CD4-positive, alpha-beta T cell (primary cell): ENCODE results near the gene SSNA1. TPM values are rescaled to one million over a fixed set of nuclear protein-coding genes. Genes with fewer than 3 reads are reported as not detected.

ENCODE experiments used
- ATAC-seq: fragments of 200-7000 bp; cut with Tn5 transposase; one replicate; pipeline ENCODE4 v1.10.0; 2022; ENCODE audit warnings: mild to moderate bottlenecking; ENCODE audit not compliant: poor library complexity
- CTCF ChIA-PET: fragments of 350-600 bp; sonication (Branson Sonifier 250); formaldehyde crosslinking; loops from one replicate; lab custom pipeline; 2021; ENCODE audit warnings: antibody characterized with exemption, inconsistent platforms; lab: Charles Lee
- POLR2A ChIA-PET: fragments of 350-600 bp; sonication (Branson Sonifier 250); formaldehyde crosslinking; loops from one replicate; lab custom pipeline; 2021; ENCODE audit warnings: antibody characterized with exemption, inconsistent platforms; lab: Charles Lee
- DNase-seq, 14 experiments: peaks; one replicate each; pipeline ENCODE4 v3.0.0-alpha.2; 2013 to 2020; ENCODE audit warnings: mixed read lengths in 2 of 14
- H3K27ac ChIP-seq, 2 donors: one replicate each; pipeline versions ENCODE4 v1.5.1 to v1.7.0; 2013; ENCODE audit warnings: low read length in 2 of 2, low read depth in 1 of 2, mild to moderate bottlenecking in 1 of 2
- H3K27me3 ChIP-seq, 2 experiments: 1 replicate in 1 of 2; 2 replicates in 1 of 2; pipeline versions ENCODE4 v1.6.1 to v1.7.0; 2013; ENCODE audit warnings: low read length in 2 of 2, control low read depth in 1 of 2, mild to moderate bottlenecking in 1 of 2, moderate library complexity in 1 of 2; ENCODE audit not compliant: insufficient read depth in 2 of 2, control insufficient read depth in 1 of 2
- H3K36me3 ChIP-seq: one replicate; pipeline ENCODE4 v1.6.1; 2013; ENCODE audit warnings: low read length, control low read depth; ENCODE audit not compliant: insufficient read depth
- H3K4me1 ChIP-seq: one replicate; pipeline ENCODE4 v1.6.1; 2013; ENCODE audit warnings: low read length, control low read depth; ENCODE audit not compliant: insufficient read depth
- H3K4me3 ChIP-seq: one replicate; pipeline ENCODE4 v1.5.1; 2013; ENCODE audit warnings: mild to moderate bottlenecking, low read length, moderate library complexity
- H3K9me3 ChIP-seq, 2 experiments: 1 replicate in 1 of 2; 2 replicates in 1 of 2; pipeline versions ENCODE4 v1.6.1 to v1.7.0; 2013; ENCODE audit warnings: low read length in 2 of 2, mild to moderate bottlenecking in 2 of 2, control low read depth in 1 of 2, moderate library complexity in 1 of 2; ENCODE audit not compliant: control insufficient read depth in 1 of 2, insufficient read depth in 1 of 2
- H3K27ac Mint-ChIP-seq: one replicate; pipeline ENCODE4 v1.8.0; 2020; ENCODE audit warnings: mixed read lengths
- H3K27me3 Mint-ChIP-seq: one replicate; pipeline ENCODE4 v1.8.0; 2021; ENCODE audit warnings: mixed read lengths
- H3K36me3 Mint-ChIP-seq: one replicate; pipeline ENCODE4 v1.8.0; 2021; ENCODE audit warnings: low read depth, mixed read lengths
- H3K4me1 Mint-ChIP-seq: one replicate; pipeline ENCODE4 v1.8.0; 2021; ENCODE audit warnings: low read depth, mixed read lengths
- H3K4me3 Mint-ChIP-seq: one replicate; pipeline ENCODE4 v1.8.0; 2020; ENCODE audit warnings: mild to moderate bottlenecking, mixed read lengths
- H3K9me3 Mint-ChIP-seq: one replicate; pipeline ENCODE4 v1.8.0; 2020; ENCODE audit warnings: mixed read lengths
- intact Hi-C, 2 experiments: fragments of 100-400 bp; cut with DNase I in 1 of 2; cut with micrococcal nuclease in 1 of 2; formaldehyde crosslinking; loops; one replicate each; pipeline versions ENCODE4 v1.15.1 to v1.9.0; 2023 to 2025; cut with DNase I, micrococcal nuclease
- total RNA-seq, 174 experiments: library from RNA in 2 of 174; stranded (reverse) in 2 of 174; gene quantifications; one replicate each; pipeline ENCODE4 v1.2.3 and lab custom pipeline; 2021 to 2026
- TF ChIP-seq, protein P1 (sequence below): fragments of 200-600 bp; IDR thresholded peaks from one replicate; pipeline ENCODE4 v1.8.0; 2022; ENCODE audit warnings: antibody characterized with exemption, mild to moderate bottlenecking

The SSNA1 gene
- total RNA-seq, 2 experiments from 2014 or later = 30.1 to 30.5 TPM

DNA sequence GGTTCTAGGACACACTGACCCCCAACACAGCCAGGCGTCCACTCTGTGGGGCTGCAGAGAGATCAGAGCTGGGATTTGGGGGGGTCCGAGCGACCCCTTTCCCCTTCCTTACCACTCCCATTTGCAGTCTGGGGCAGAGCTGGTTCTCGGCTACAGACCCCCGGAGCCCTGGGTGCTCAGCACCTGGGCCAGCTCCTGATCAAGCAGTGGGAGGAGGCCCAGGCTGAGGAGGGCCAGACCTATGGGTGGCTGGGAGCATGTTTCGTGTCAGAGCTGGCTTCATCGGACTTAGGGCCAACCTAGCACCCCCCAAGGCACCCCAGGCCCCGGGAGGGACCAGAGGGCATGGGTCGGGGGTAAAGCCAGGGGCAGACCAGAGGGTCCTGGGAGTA, 42.0 kb upstream of the SSNA1 start:
- DNase-seq = no peak
- Histone ChIP-seq H3K27me3 (peaks cover 23 to 28% of the 10 kb centered on the region in 2 experiments), H3K36me3 (no peaks in the 10 kb centered on the region), H3K4me3 (no peak overlapping the region), H3K4me1 (peaks cover 4% of the 10 kb centered on the region), H3K27ac (no peak overlapping the region), H3K9me3 (peaks cover 0 to 22% of the 10 kb centered on the region in 2 experiments)
- Mint-ChIP-seq H3K36me3 (no peaks in the 10 kb centered on the region), H3K27ac (no peak overlapping the region), H3K9me3 (no peaks in the 10 kb centered on the region), H3K4me1 (peaks cover 5% of the 10 kb centered on the region), H3K27me3 (peaks cover 24% of the 10 kb centered on the region), H3K4me3 (no peak overlapping the region)
- ChIA-PET POLR2A (no interaction called here), CTCF (interaction anchor here (0.6 kb wide), 1 partner anchor 90 kb away, joined by 3 read pairs; no protein-coding TSS in a partner anchor)
- TF ChIP-seq, protein P1, sequence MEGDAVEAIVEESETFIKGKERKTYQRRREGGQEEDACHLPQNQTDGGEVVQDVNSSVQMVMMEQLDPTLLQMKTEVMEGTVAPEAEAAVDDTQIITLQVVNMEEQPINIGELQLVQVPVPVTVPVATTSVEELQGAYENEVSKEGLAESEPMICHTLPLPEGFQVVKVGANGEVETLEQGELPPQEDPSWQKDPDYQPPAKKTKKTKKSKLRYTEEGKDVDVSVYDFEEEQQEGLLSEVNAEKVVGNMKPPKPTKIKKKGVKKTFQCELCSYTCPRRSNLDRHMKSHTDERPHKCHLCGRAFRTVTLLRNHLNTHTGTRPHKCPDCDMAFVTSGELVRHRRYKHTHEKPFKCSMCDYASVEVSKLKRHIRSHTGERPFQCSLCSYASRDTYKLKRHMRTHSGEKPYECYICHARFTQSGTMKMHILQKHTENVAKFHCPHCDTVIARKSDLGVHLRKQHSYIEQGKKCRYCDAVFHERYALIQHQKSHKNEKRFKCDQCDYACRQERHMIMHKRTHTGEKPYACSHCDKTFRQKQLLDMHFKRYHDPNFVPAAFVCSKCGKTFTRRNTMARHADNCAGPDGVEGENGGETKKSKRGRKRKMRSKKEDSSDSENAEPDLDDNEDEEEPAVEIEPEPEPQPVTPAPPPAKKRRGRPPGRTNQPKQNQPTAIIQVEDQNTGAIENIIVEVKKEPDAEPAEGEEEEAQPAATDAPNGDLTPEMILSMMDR = no peak
- no peak for ATAC-seq
- intact Hi-C loops = no loop called here

DNA sequence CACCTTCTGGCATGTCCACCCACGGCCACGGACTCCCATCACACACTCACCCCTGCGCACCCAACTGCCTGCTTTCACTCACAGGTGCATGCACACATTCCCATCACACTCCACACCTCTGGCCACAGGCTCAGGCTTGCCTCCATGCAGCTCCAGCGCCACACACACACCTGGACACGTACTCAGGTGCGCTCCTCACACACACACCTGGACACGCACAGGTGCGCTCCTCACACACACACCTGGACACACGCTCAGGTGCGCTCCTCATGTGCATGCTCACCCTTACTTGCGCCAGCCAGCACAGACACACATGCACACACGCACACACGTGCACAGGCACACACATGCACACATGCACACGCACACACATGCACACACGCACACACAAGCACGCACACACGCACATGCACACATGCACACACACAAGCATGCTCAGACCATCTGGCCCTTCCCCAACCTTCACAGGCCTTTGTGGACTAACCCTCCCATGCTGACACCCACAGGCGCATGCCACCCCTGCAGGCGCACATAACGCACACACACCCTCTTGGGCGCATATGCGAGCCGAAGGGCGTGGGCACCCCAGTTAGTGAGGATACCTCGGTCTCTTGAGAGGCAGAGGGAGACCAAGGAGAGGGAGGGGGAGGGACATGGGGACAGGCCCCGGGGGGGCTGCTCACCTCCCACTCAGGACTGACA, 41.2 kb upstream of the SSNA1 start:
- Mint-ChIP-seq H3K4me3 (no peak overlapping the region), H3K27ac (no peak overlapping the region)
- peaks cover 5% of the 10 kb centered on the region for H3K4me1 ChIP-seq

DNA sequence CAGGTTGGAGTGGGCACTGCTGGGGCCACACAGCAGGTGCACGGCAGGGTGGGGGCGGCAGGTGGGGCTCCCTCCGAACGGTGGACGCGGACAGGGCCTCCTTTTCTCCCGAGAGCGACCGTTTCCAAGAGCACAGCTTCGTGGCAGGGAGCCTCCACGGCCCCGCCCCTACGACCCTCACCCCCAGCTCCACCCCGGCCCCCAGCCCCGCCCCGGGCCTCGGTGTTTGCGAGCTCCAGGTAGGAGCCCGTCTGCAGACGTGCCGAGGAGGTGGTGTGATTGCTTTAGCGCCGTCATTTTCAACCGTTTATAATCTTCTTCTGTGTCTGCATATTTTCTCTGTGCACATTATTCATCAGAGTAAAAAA, 40.7 kb upstream of the SSNA1 start:
- Histone ChIP-seq H3K27ac (no peak overlapping the region), H3K36me3 (no peaks in the 10 kb centered on the region), H3K9me3 (peaks cover 0 to 17% of the 10 kb centered on the region in 2 experiments), H3K27me3 (peaks cover 10 to 21% of the 10 kb centered on the region in 2 experiments), H3K4me1 (peaks cover 5% of the 10 kb centered on the region), H3K4me3 (no peak overlapping the region)
- TF ChIP-seq, protein P1 = no peak
- H3K4me1 Mint-ChIP-seq = no peaks in the 10 kb centered on the region
- H3K36me3 Mint-ChIP-seq = no peaks in the 10 kb centered on the region
- no peak overlapping the region for H3K27ac Mint-ChIP-seq
- intact Hi-C loops = no loop called here
- DNase-seq = no peak
- no peaks in the 10 kb centered on the region for H3K9me3 Mint-ChIP-seq
- ATAC-seq = no peak
- H3K4me3 Mint-ChIP-seq = no peak overlapping the region
- peaks cover 13% of the 10 kb centered on the region for H3K27me3 Mint-ChIP-seq
- ChIA-PET CTCF (no interaction called here), POLR2A (no interaction called here)

More for the DNA sequence above, 41.2 kb upstream of the SSNA1 start:
- Mint-ChIP-seq H3K36me3 (no peaks in the 10 kb centered on the region), H3K27me3 (peaks cover 17% of the 10 kb centered on the region), H3K4me1 (peaks cover 2% of the 10 kb centered on the region), H3K9me3 (no peaks in the 10 kb centered on the region)
- H3K27me3 ChIP-seq = peaks cover 16 to 25% of the 10 kb centered on the region in 2 experiments
- intact Hi-C loops = no loop called here
- ATAC-seq (no peak), DNase-seq (no peak)
- TF ChIP-seq, protein P1 = no peak
- no peak overlapping the region for H3K27ac ChIP-seq
- H3K36me3 ChIP-seq = no peaks in the 10 kb centered on the region
- H3K4me3 ChIP-seq = no peak overlapping the region
- ChIA-PET POLR2A (no interaction called here), CTCF (interaction anchor here (0.6 kb wide), 1 partner anchor 89 kb away, joined by 3 read pairs; no protein-coding TSS in a partner anchor)
- H3K9me3 ChIP-seq = peaks cover 0 to 21% of the 10 kb centered on the region in 2 experiments
